Measurements from ENCODE around the gene ALDH9A1. TPM values are rescaled to one million over a fixed set of nuclear protein-coding genes. Genes with fewer than 3 reads are reported as not detected.
A peak's percentile ranks its signal among the peaks of the same experiment; 100 is the strongest.

The ALDH9A1 gene
- total and polyA plus RNA-seq, 10 of the 15 experiments (the other 5 are each of a cell fraction or from before 2014, with no cell fraction given): 25.7 to 106 (median 36.3) TPM

GRCh38 chr1:165631342-165632151 is 66.8 kb downstream of the ALDH9A1 start (continued):
- TF ChIP-seq NFXL1 (IDR thresholded peaks at IDR 0.05; ENCODE audit: borderline replicate concordance) (no peak), POLR2AphosphoS5 (IDR thresholded peaks at IDR 0.05; ENCODE audit: low read length) (no peak), PKNOX1 (IDR thresholded peaks at IDR 0.05) (no peak), TCF12 (IDR thresholded peaks at IDR 0.05; ENCODE audit: low read depth, low read length) (no peak), FOS (IDR thresholded peaks at IDR 0.05; ENCODE audit: borderline replicate concordance, extremely low read depth, insufficient read length) (no peak), SKIL (IDR thresholded peaks at IDR 0.05; ENCODE audit: low read depth, poor library complexity, severe bottlenecking) (no peak), JUND (IDR thresholded peaks at IDR 0.05; ENCODE audit: low read depth, low read length) (peak; percentile 34; the same call in 1 of the 2 replicates), USF1 (IDR thresholded peaks at IDR 0.05; ENCODE audit: borderline replicate concordance, extremely low read length, insufficient read depth, low read depth, low read length) (no peak), BCL11A (IDR thresholded peaks at IDR 0.05; ENCODE audit: low read depth, low read length) (no peak), IKZF1 (conservative IDR thresholded peaks at IDR 0.05) (peak; percentile 47), EED (IDR thresholded peaks at IDR 0.05; ENCODE audit: low read depth) (peak; percentile 74), ATF7 (IDR thresholded peaks at IDR 0.05; ENCODE audit: low read depth) (no peak), ZNF687 (IDR thresholded peaks at IDR 0.05) (no peak), SMAD1 (IDR thresholded peaks at IDR 0.05; ENCODE audit: low read depth, partially characterized antibody) (no peak), MYB (IDR thresholded peaks at IDR 0.05; ENCODE audit: borderline replicate concordance, low read depth, low read length) (no peak)
- TF ChIP-seq, protein P1, sequence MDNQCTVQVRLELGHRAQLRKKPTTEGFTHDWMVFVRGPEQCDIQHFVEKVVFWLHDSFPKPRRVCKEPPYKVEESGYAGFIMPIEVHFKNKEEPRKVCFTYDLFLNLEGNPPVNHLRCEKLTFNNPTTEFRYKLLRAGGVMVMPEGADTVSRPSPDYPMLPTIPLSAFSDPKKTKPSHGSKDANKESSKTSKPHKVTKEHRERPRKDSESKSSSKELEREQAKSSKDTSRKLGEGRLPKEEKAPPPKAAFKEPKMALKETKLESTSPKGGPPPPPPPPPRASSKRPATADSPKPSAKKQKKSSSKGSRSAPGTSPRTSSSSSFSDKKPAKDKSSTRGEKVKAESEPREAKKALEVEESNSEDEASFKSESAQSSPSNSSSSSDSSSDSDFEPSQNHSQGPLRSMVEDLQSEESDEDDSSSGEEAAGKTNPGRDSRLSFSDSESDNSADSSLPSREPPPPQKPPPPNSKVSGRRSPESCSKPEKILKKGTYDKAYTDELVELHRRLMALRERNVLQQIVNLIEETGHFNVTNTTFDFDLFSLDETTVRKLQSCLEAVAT (IDR thresholded peaks at IDR 0.05): no peak
- TF ChIP-seq, protein P2, sequence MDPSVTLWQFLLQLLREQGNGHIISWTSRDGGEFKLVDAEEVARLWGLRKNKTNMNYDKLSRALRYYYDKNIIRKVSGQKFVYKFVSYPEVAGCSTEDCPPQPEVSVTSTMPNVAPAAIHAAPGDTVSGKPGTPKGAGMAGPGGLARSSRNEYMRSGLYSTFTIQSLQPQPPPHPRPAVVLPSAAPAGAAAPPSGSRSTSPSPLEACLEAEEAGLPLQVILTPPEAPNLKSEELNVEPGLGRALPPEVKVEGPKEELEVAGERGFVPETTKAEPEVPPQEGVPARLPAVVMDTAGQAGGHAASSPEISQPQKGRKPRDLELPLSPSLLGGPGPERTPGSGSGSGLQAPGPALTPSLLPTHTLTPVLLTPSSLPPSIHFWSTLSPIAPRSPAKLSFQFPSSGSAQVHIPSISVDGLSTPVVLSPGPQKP (IDR thresholded peaks at IDR 0.05; ENCODE audit: low read depth, low read length): no peak

Measured in GM12878 (cell line).